Activated CD8-positive, alpha-beta memory T cell treated with anti-CD3 and anti-CD28 coated beads, Interleukin-2, amount 50 U/mL, for 1 hour (primary cell): ENCODE data around the gene DNAJC3.
"Not testable (repeated sequence)": the region's sequence is repeated elsewhere in the genome, so short reads cannot be mapped to it uniquely, and the experiment has no call there.

Source experiments
- DNase-seq: peaks from one replicate; pipeline ENCODE4 v3.0.0-alpha.2; 2020; ENCODE audit errors: extremely low read depth

DNAJC3 gene

GRCh38 chr13:95676762-95677563, at the start of gene DNAJC3:
Gene DNAJC3 (plus strand): TSS chr13:95677139. CDS start chr13:95677256, 117 bp downstream.
- peak; percentile 90 for DNase-seq

GRCh38 chr13:95627590-95627989, 49.3 kb upstream of the DNAJC3 start:
- no peak for DNase-seq

GRCh38 chr13:95628488-95628887, 48.5 kb upstream of the DNAJC3 start:
- DNase-seq, result no peak

GRCh38 chr13:95629071-95629470, 47.9 kb upstream of the DNAJC3 start:
- no peak for DNase-seq

GRCh38 chr13:95630593-95630992, 46.3 kb upstream of the DNAJC3 start:
- no peak for DNase-seq

GRCh38 chr13:95636853-95637252, 40.1 kb upstream of the DNAJC3 start:
- no peak for DNase-seq

- no peak for DNase-seq
Observed at GRCh38 chr13:95641291-95642027, 35.5 kb upstream of the DNAJC3 start.

- no peak for DNase-seq
Observed at GRCh38 chr13:95642028-95642621, 34.8 kb upstream of the DNAJC3 start.

- no peak for DNase-seq
Observed at GRCh38 chr13:95642999-95643398, 33.9 kb upstream of the DNAJC3 start.

- no peak for DNase-seq
Observed at GRCh38 chr13:95643571-95643935, 33.4 kb upstream of the DNAJC3 start.

- no peak for DNase-seq
Observed at GRCh38 chr13:95643936-95644598, 32.9 kb upstream of the DNAJC3 start.

- no peak for DNase-seq
Observed at GRCh38 chr13:95644601-95645052, 32.3 kb upstream of the DNAJC3 start, which contains the start of gene DZIP1. Gene DZIP1 (minus strand): TSS chr13:95644706. CDS start chr13:95642029, 2,677 bp downstream.

GRCh38 chr13:95647321-95647720, 29.6 kb upstream of the DNAJC3 start:
- no peak for DNase-seq

- no peak for DNase-seq
Observed at GRCh38 chr13:95650696-95651095, 26.2 kb upstream of the DNAJC3 start.

- no peak for DNase-seq
Observed at GRCh38 chr13:95652244-95652764, 24.6 kb upstream of the DNAJC3 start.

- no peak for DNase-seq
Observed at GRCh38 chr13:95652821-95653220, 24.1 kb upstream of the DNAJC3 start.

- DNase-seq, result no peak
Observed at GRCh38 chr13:95656386-95657015, 20.4 kb upstream of the DNAJC3 start.

GRCh38 chr13:95659500-95659899, 17.4 kb upstream of the DNAJC3 start:
- no peak for DNase-seq

- no peak for DNase-seq
Observed at GRCh38 chr13:95660981-95661581, 15.9 kb upstream of the DNAJC3 start.

GRCh38 chr13:95667235-95667634, 9.7 kb upstream of the DNAJC3 start:
- DNase-seq, result not testable (repeated sequence)

- no peak for DNase-seq
Observed at GRCh38 chr13:95671597-95671996, 5.3 kb upstream of the DNAJC3 start.
